ENCODE results near the gene PIP5K1B.

PIP5K1B gene

DNA sequence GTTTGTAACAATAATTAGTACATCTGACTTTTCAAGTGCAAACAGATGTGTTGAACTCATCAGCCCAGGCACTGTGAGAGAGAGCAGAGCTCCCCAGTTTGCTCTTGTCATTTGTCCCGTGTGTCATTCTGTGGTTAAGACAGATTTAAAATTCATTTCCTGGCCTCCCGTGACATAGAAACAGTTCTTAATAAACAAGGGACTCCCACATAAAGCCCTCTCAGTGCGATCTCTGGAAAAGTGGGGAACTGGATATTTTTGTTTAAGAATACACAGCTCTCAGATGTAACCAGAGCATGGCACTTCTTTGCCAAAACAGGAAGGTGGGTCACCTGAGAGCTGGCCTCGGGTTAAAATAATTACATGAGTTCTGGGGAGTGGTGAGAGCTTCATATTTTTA, 250.3 kb downstream of the PIP5K1B start:
- TF ChIP-seq TAF1 (IDR thresholded peaks at IDR 0.05; ENCODE audit: borderline replicate concordance, insufficient read depth, low read length) (no peak), POLR2AphosphoS5 (IDR thresholded peaks at IDR 0.05; ENCODE audit: low read depth, low read length) (no peak)

DNA sequence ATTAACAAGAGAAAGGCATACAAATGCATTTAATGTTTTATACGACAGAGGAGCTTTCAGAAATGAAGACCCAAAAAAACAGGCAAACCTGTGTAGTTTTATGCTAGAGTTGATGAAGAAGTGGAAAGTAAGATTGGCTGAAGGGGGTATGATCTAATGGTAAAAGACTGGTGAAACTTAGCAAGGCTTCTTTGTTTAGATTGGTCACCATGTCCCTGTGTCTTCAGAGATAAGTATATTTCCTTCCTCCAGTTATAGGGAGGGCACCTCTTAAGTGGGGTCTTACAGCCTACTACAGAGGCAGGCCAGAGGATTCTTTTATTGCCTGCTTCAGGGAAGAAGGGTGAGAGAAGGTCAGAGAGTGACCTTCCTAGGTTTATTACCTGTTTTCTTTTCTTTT, 252.4 kb downstream of the PIP5K1B start:
- TF ChIP-seq SIN3A (IDR thresholded peaks at IDR 0.05; ENCODE audit: borderline replicate concordance, insufficient read depth, low read length): no peak
- no peak for TF ChIP-seq TAF1 (IDR thresholded peaks at IDR 0.05; ENCODE audit: borderline replicate concordance, insufficient read depth, low read length)
- TF ChIP-seq, protein P1, sequence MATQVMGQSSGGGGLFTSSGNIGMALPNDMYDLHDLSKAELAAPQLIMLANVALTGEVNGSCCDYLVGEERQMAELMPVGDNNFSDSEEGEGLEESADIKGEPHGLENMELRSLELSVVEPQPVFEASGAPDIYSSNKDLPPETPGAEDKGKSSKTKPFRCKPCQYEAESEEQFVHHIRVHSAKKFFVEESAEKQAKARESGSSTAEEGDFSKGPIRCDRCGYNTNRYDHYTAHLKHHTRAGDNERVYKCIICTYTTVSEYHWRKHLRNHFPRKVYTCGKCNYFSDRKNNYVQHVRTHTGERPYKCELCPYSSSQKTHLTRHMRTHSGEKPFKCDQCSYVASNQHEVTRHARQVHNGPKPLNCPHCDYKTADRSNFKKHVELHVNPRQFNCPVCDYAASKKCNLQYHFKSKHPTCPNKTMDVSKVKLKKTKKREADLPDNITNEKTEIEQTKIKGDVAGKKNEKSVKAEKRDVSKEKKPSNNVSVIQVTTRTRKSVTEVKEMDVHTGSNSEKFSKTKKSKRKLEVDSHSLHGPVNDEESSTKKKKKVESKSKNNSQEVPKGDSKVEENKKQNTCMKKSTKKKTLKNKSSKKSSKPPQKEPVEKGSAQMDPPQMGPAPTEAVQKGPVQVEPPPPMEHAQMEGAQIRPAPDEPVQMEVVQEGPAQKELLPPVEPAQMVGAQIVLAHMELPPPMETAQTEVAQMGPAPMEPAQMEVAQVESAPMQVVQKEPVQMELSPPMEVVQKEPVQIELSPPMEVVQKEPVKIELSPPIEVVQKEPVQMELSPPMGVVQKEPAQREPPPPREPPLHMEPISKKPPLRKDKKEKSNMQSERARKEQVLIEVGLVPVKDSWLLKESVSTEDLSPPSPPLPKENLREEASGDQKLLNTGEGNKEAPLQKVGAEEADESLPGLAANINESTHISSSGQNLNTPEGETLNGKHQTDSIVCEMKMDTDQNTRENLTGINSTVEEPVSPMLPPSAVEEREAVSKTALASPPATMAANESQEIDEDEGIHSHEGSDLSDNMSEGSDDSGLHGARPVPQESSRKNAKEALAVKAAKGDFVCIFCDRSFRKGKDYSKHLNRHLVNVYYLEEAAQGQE (IDR thresholded peaks at IDR 0.05; ENCODE audit: insufficient read depth in 1 of 2, low read depth in 2 of 2, low read length in 2 of 2): no peak
- TF ChIP-seq POLR2AphosphoS5 (IDR thresholded peaks at IDR 0.05; ENCODE audit: low read depth, low read length): no peak
- TF ChIP-seq FOXP2 (optimal IDR thresholded peaks at IDR 0.05; ENCODE audit: borderline replicate concordance, extremely low read depth, extremely low read length, insufficient read depth): no peak

DNA sequence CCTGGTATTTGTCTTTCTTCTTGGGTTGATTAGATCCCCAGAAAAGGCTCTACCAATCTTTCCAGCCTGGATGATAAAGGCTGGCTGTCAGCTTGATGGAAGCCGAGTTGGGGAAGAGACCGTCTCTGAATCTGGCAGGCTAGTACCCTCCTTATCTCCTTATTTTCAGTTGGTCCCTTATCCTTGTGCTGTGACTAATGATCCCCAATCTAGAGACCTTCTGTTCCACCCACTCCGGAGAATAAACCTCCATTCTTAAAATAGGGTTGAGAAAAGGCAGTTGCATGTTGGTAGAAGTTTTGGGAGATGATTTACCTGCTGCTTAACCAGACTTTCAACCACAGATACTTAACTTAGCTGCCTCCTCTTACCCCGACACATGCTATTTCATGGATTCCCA, 256.5 kb downstream of the PIP5K1B start:
- TF ChIP-seq TAF1 (IDR thresholded peaks at IDR 0.05; ENCODE audit: borderline replicate concordance, insufficient read depth, low read length) (no peak), POLR2AphosphoS5 (IDR thresholded peaks at IDR 0.05; ENCODE audit: low read depth, low read length) (no peak), FOXP2 (optimal IDR thresholded peaks at IDR 0.05; ENCODE audit: borderline replicate concordance, extremely low read depth, extremely low read length, insufficient read depth) (no peak), SIN3A (IDR thresholded peaks at IDR 0.05; ENCODE audit: borderline replicate concordance, insufficient read depth, low read length) (no peak)
- TF ChIP-seq, protein P1 (IDR thresholded peaks at IDR 0.05; ENCODE audit: insufficient read depth in 1 of 2, low read depth in 2 of 2, low read length in 2 of 2): no peak

- TF ChIP-seq POLR2AphosphoS5 (IDR thresholded peaks at IDR 0.05; ENCODE audit: low read depth, low read length) (no peak), SIN3A (IDR thresholded peaks at IDR 0.05; ENCODE audit: borderline replicate concordance, insufficient read depth, low read length) (no peak), FOXP2 (optimal IDR thresholded peaks at IDR 0.05; ENCODE audit: borderline replicate concordance, extremely low read depth, extremely low read length, insufficient read depth) (no peak), TAF1 (IDR thresholded peaks at IDR 0.05; ENCODE audit: borderline replicate concordance, insufficient read depth, low read length) (no peak)
- TF ChIP-seq, protein P1 (IDR thresholded peaks at IDR 0.05; ENCODE audit: insufficient read depth in 1 of 2, low read depth in 2 of 2, low read length in 2 of 2): no peak
Measured at GRCh38 chr9:68963416-68963815, 258.4 kb downstream of the PIP5K1B start.

DNA sequence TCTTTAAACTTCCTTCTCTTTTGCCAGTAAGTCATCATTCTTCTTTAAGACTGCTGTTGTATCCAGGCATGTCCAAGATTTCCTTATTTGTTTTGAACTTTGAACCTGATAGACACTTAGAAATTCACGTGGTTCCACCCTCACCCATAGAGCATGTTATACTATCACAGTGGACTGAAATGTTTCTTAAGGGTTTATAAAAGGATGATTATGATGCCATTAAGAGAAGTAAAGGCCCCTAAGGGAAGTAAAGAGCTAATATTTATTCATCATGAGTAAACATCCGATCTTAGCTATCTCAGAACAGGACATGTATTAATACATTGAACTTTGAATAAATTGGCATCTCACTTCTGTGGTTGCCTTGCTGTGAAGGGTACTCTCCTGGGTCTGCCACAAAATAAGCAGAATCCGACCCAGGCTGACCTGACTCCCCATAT, 259.1 kb downstream of the PIP5K1B start:
- TF ChIP-seq, protein P1 (IDR thresholded peaks at IDR 0.05; ENCODE audit: insufficient read depth in 1 of 2, low read depth in 2 of 2, low read length in 2 of 2): no peak
- TF ChIP-seq TAF1 (IDR thresholded peaks at IDR 0.05; ENCODE audit: borderline replicate concordance, insufficient read depth, low read length) (no peak), POLR2AphosphoS5 (IDR thresholded peaks at IDR 0.05; ENCODE audit: low read depth, low read length) (no peak), FOXP2 (optimal IDR thresholded peaks at IDR 0.05; ENCODE audit: borderline replicate concordance, extremely low read depth, extremely low read length, insufficient read depth) (no peak), SIN3A (IDR thresholded peaks at IDR 0.05; ENCODE audit: borderline replicate concordance, insufficient read depth, low read length) (no peak)

All from PFSK-1 (cell line).